GM21619 (cell line): ENCODE data around the gene DEFB129.
"Not testable (repeated sequence)": the region's sequence is repeated elsewhere in the genome, so short reads cannot be mapped to it uniquely, and the experiment has no call there.

ENCODE experiments used
- ATAC-seq: cut with Tn5 transposase; IDR thresholded peaks from one replicate; pipeline ENCODE4 v1.9.1; 2021; ENCODE audit not compliant: unreplicated experiment

DEFB129 gene

GRCh38 chr20:226958-227357 lies at the start of gene DEFB129:
TSS of gene DEFB129 (plus strand) at chr20:227258. CDS start at chr20:227289, 31 bp downstream.
- ATAC-seq = no peak

- ATAC-seq = no peak
Observed at GRCh38 chr20:184288-184687, 42.8 kb upstream of the DEFB129 start.

- ATAC-seq = no peak
Observed at GRCh38 chr20:187733-188132, 39.3 kb upstream of the DEFB129 start.

GRCh38 chr20:189611-190010 lies 37.4 kb upstream of the DEFB129 start, which contains the start of gene DEFB128:
TSS of gene DEFB128 (minus strand) at chr20:189711. CDS start at chr20:189623, 88 bp downstream.
- no peak for ATAC-seq

- ATAC-seq = no peak
Observed at GRCh38 chr20:198225-198624, 28.8 kb upstream of the DEFB129 start.

GRCh38 chr20:199996-200395 lies 27.1 kb upstream of the DEFB129 start:
- ATAC-seq = no peak

GRCh38 chr20:203630-204029 lies 23.4 kb upstream of the DEFB129 start:
- ATAC-seq = not testable (repeated sequence)

GRCh38 chr20:208942-209566 lies 18.0 kb upstream of the DEFB129 start:
- no peak for ATAC-seq

- ATAC-seq = no peak
Observed at GRCh38 chr20:210809-211502, 16.1 kb upstream of the DEFB129 start.

GRCh38 chr20:214383-214782 lies 12.7 kb upstream of the DEFB129 start:
- no peak for ATAC-seq

- no peak for ATAC-seq
Observed at GRCh38 chr20:215796-216195, 11.3 kb upstream of the DEFB129 start.

- no peak for ATAC-seq
Observed at GRCh38 chr20:217266-217665, 9.8 kb upstream of the DEFB129 start.

GRCh38 chr20:219290-220115 lies 7.6 kb upstream of the DEFB129 start:
- ATAC-seq = no peak

- no peak for ATAC-seq
Observed at GRCh38 chr20:221258-221830, 5.7 kb upstream of the DEFB129 start.

GRCh38 chr20:225879-226278 lies 1.2 kb upstream of the DEFB129 start:
- ATAC-seq = not testable (repeated sequence)

GRCh38 chr20:227439-228105 lies 514 bp downstream of the DEFB129 start:
- no peak for ATAC-seq

GRCh38 chr20:235891-236290 lies 8.8 kb downstream of the DEFB129 start:
- no peak for ATAC-seq

- no peak for ATAC-seq
Observed at GRCh38 chr20:237489-237888, 10.4 kb downstream of the DEFB129 start.

- ATAC-seq = no peak
Observed at GRCh38 chr20:237929-238328, 10.9 kb downstream of the DEFB129 start.

GRCh38 chr20:242905-243304 lies 15.8 kb downstream of the DEFB129 start:
- no peak for ATAC-seq

GRCh38 chr20:251354-251753 lies 24.3 kb downstream of the DEFB129 start:
- ATAC-seq = no peak
